ENCODE results near the gene SCYL3.
"Not testable (repeated sequence)": the region's sequence is repeated elsewhere in the genome, so short reads cannot be mapped to it uniquely, and the experiment has no call there.

SCYL3 gene

GRCh38 chr1:169871988-169872387 is 21.7 kb downstream of the SCYL3 start:
- DNase-seq (ENCODE audit: low read depth), result not testable (repeated sequence)

GRCh38 chr1:169869426-169869825 is 24.3 kb downstream of the SCYL3 start:
- no peak for DNase-seq (ENCODE audit: low read depth)

GRCh38 chr1:169868978-169869377 is 24.7 kb downstream of the SCYL3 start:
- no peak for DNase-seq (ENCODE audit: low read depth)

- no peak for DNase-seq (ENCODE audit: low read depth)
Measured at GRCh38 chr1:169867012-169867675, 26.6 kb downstream of the SCYL3 start.

GRCh38 chr1:169866577-169866976 is 27.1 kb downstream of the SCYL3 start:
- DNase-seq (ENCODE audit: low read depth), result no peak

GRCh38 chr1:169864531-169864930 is 29.2 kb downstream of the SCYL3 start:
- not testable (repeated sequence) for DNase-seq (ENCODE audit: low read depth)

- DNase-seq (ENCODE audit: low read depth), result no peak
Measured at GRCh38 chr1:169860750-169861149, 32.9 kb downstream of the SCYL3 start.

- DNase-seq (ENCODE audit: low read depth), result no peak
Measured at GRCh38 chr1:169860187-169860586, 33.5 kb downstream of the SCYL3 start.

- DNase-seq (ENCODE audit: low read depth), result no peak
Measured at GRCh38 chr1:169859001-169859400, 34.7 kb downstream of the SCYL3 start.

- DNase-seq (ENCODE audit: low read depth), result peak; percentile 48
Measured at GRCh38 chr1:169858467-169858866, 35.2 kb downstream of the SCYL3 start.

- DNase-seq (ENCODE audit: low read depth), result no peak
Measured at GRCh38 chr1:169853341-169853740, 40.4 kb downstream of the SCYL3 start.

GRCh38 chr1:169849346-169850022 is 44.2 kb downstream of the SCYL3 start:
- no peak for DNase-seq (ENCODE audit: low read depth)

- DNase-seq (ENCODE audit: low read depth), result no peak
Measured at GRCh38 chr1:169848456-169848855, 45.2 kb downstream of the SCYL3 start.

- no peak for DNase-seq (ENCODE audit: low read depth)
Measured at GRCh38 chr1:169844941-169845608, 48.6 kb downstream of the SCYL3 start.

- DNase-seq (ENCODE audit: low read depth), result no peak
Measured at GRCh38 chr1:169838942-169839341, 54.8 kb downstream of the SCYL3 start.

GRCh38 chr1:169836198-169836597 is 57.5 kb downstream of the SCYL3 start:
- no peak for DNase-seq (ENCODE audit: low read depth)

GRCh38 chr1:169835647-169836046 is 58.0 kb downstream of the SCYL3 start:
- DNase-seq (ENCODE audit: low read depth), result no peak

GRCh38 chr1:169834869-169835268 is 58.8 kb downstream of the SCYL3 start:
- no peak for DNase-seq (ENCODE audit: low read depth)

- peak; percentile 7 for DNase-seq (ENCODE audit: low read depth)
Measured at GRCh38 chr1:169833179-169833901, 60.4 kb downstream of the SCYL3 start.

GRCh38 chr1:169829671-169830070 is 64.0 kb downstream of the SCYL3 start:
- DNase-seq (ENCODE audit: low read depth), result no peak

- no peak for DNase-seq (ENCODE audit: low read depth)
Measured at GRCh38 chr1:169824153-169824552, 69.5 kb downstream of the SCYL3 start.

GRCh38 chr1:169821500-169821899 is 72.2 kb downstream of the SCYL3 start:
- no peak for DNase-seq (ENCODE audit: low read depth)

- DNase-seq (ENCODE audit: low read depth), result no peak
Measured at GRCh38 chr1:169816617-169817016, 77.1 kb downstream of the SCYL3 start.
